Endothelial cell of umbilical vein (primary cell): ENCODE results near the gene SHISA5. TPM values are rescaled to one million over a fixed set of nuclear protein-coding genes. Genes with fewer than 3 reads are reported as not detected.

Source experiments
- BruUV-seq: library from RNA; stranded (reverse); fragments of 400-500 nt; replicated peaks from 2 replicates; lab custom pipeline; 2021; lab: Mats Ljungman, UMichigan
- CTCF ChIA-PET: fragments of 300-600, 350-600 bp; sonication (Branson Sonifier 250); formaldehyde crosslinking; loops from one replicate; lab custom pipeline; 2021; ENCODE audit warnings: antibody characterized with exemption, inconsistent platforms; lab: Charles Lee
- POLR2A ChIA-PET: fragments of 300-600, 350-600 bp; sonication (Branson Sonifier 250); formaldehyde crosslinking; loops from one replicate; lab custom pipeline; 2021; ENCODE audit warnings: antibody characterized with exemption, inconsistent platforms; lab: Charles Lee
- DNase-seq: peaks from one replicate; pipeline ENCODE4 v3.0.0-alpha.2; 2011; ENCODE audit warnings: low read depth, low spot score
- FAIRE-seq: peaks from 2 replicates; lab custom pipeline; 2011; peaks lifted over from hg19 to GRCh38; lab: Jason Lieb, UNC
- H2AFZ ChIP-seq: 2 replicates; pipeline ENCODE4 v1.6.0; 2012; ENCODE audit warnings: low read depth, low read length, control low read depth, inconsistent platforms
- H3K27ac ChIP-seq: 2 replicates; pipeline ENCODE4 v1.5.1; 2011; ENCODE audit warnings: low read depth, mild to moderate bottlenecking, control low read depth, low read length, moderate library complexity; ENCODE audit not compliant: insufficient read depth
- H3K27me3 ChIP-seq, 2 experiments: 2 replicates each; pipeline versions ENCODE4 v1.6.0 to v1.6.1; 2011; ENCODE audit warnings: low read length in 2 of 2, mixed read lengths in 1 of 2; ENCODE audit not compliant: control insufficient read depth in 2 of 2, insufficient read depth in 2 of 2
- H3K36me3 ChIP-seq, 2 experiments: 2 replicates in 1 of 2; 3 replicates in 1 of 2; pipeline ENCODE4 v1.5.1; 2011; ENCODE audit warnings: low read length in 2 of 2, mild to moderate bottlenecking in 1 of 2, moderate library complexity in 1 of 2; ENCODE audit not compliant: control insufficient read depth in 2 of 2, insufficient read depth in 2 of 2; ENCODE audit errors: extremely low read depth in 1 of 2
- H3K4me1 ChIP-seq: 3 replicates; pipeline ENCODE4 v1.5.1; 2011; ENCODE audit warnings: mild to moderate bottlenecking, low read length; ENCODE audit not compliant: control insufficient read depth, insufficient read depth; ENCODE audit errors: extremely low read depth
- H3K4me2 ChIP-seq: 2 replicates; pipeline ENCODE4 v1.6.1; 2011; ENCODE audit warnings: low read length, control low read depth, mixed read lengths; ENCODE audit not compliant: insufficient read depth
- H3K4me3 ChIP-seq, 3 experiments: fragments of 200-600 bp in 1 of 3; sonication (generic), shearing (Covaris generic) in 1 of 3; replicated peaks in 1 of 3; 2 replicates each; pipeline ENCODE4 v1.5.1; 2011 to 2016; ENCODE audit warnings: control low read depth in 3 of 3, low read length in 3 of 3, mild to moderate bottlenecking in 2 of 3, inconsistent platforms in 1 of 3, low read depth in 1 of 3, moderate library complexity in 1 of 3; ENCODE audit not compliant: insufficient read depth in 1 of 3
- H3K79me2 ChIP-seq: 2 replicates; pipeline ENCODE4 v1.6.0; 2012; ENCODE audit warnings: low read length, inconsistent platforms; ENCODE audit not compliant: control insufficient read depth, insufficient read depth
- H3K9ac ChIP-seq: replicated peaks from 2 replicates; pipeline ENCODE3; 2011; ENCODE audit warnings: low read length, control low read depth; ENCODE audit not compliant: insufficient read depth; ENCODE audit errors: extremely low read depth
- H3K9me1 ChIP-seq: replicated peaks from 3 replicates; pipeline ENCODE4 v1.6.0; 2011; ENCODE audit warnings: mild to moderate bottlenecking, low read length; ENCODE audit not compliant: control insufficient read depth, insufficient read depth; ENCODE audit errors: extremely low read depth
- H3K9me3 ChIP-seq: replicated peaks from 2 replicates; pipeline ENCODE4 v1.5.1; 2012; ENCODE audit warnings: low read length, inconsistent platforms; ENCODE audit not compliant: control insufficient read depth, insufficient read depth
- H4K20me1 ChIP-seq: replicated peaks from 2 replicates; pipeline ENCODE3; 2011; ENCODE audit warnings: mild to moderate bottlenecking, low read length; ENCODE audit not compliant: control insufficient read depth, insufficient read depth; ENCODE audit errors: extremely low read depth
- CTCF ChIP-seq, 2 donors: IDR thresholded peaks; 1 replicate in 1 of 2; 2 replicates in 1 of 2; pipeline ENCODE4 v1.5.1; 2011; ENCODE audit warnings: low read length in 2 of 2, mild to moderate bottlenecking in 2 of 2, moderate library complexity in 2 of 2, control low read depth in 1 of 2, inconsistent platforms in 1 of 2, low read depth in 1 of 2; ENCODE audit not compliant: insufficient read depth in 1 of 2; ENCODE audit errors: extremely low read depth in 1 of 2
- EZH2 ChIP-seq: IDR thresholded peaks from 2 replicates; pipeline ENCODE4 v1.6.1; 2012; ENCODE audit warnings: borderline replicate concordance, low read depth, mild to moderate bottlenecking, moderate library complexity, low read length, inconsistent platforms; ENCODE audit not compliant: severe bottlenecking
- FOS ChIP-seq: IDR thresholded peaks from 2 replicates; pipeline ENCODE4 v1.6.1; 2011; ENCODE audit warnings: mild to moderate bottlenecking, low read length, moderate library complexity, borderline replicate concordance; ENCODE audit not compliant: insufficient read depth
- GATA2 ChIP-seq: IDR thresholded peaks from 2 replicates; pipeline ENCODE4 v1.7.0; 2011; ENCODE audit warnings: low read depth, mild to moderate bottlenecking, moderate library complexity, mixed read lengths, low read length; ENCODE audit not compliant: insufficient read length, insufficient read depth
- JUN ChIP-seq: IDR thresholded peaks from 2 replicates; pipeline ENCODE4 v1.6.1; 2011; ENCODE audit warnings: borderline replicate concordance, low read depth; ENCODE audit not compliant: insufficient read length, insufficient read depth
- MAX ChIP-seq: IDR thresholded peaks from 2 replicates; pipeline ENCODE4 v1.6.1; 2011; ENCODE audit not compliant: insufficient read depth, insufficient read length
- MYC ChIP-seq: IDR thresholded peaks from one replicate; pipeline ENCODE4 v1.6.1; 2011; ENCODE audit warnings: mild to moderate bottlenecking, low read depth, low read length
- POLR2A ChIP-seq: IDR thresholded peaks from 2 replicates; pipeline ENCODE4 v1.6.1; 2012; ENCODE audit warnings: low read depth, mild to moderate bottlenecking, control low read depth, low read length
- POLR2AphosphoS5 ChIP-seq: IDR thresholded peaks from 2 replicates; pipeline ENCODE4 v1.6.1; 2012; ENCODE audit warnings: low read depth, mild to moderate bottlenecking, control low read depth, low read length, moderate library complexity; ENCODE audit not compliant: insufficient read depth
- dilution Hi-C: fragments of 300-500 bp; cut with MboI; formaldehyde crosslinking; loops from one replicate; pipeline ENCODE4 v1.15.0; 2019; ENCODE audit warnings: low sequenced_read_pairs; ENCODE audit not compliant: extremely low pct_ligation_motif_present
- intact Hi-C: fragments of 100-400 bp; cut with micrococcal nuclease; formaldehyde crosslinking; loops from one replicate; pipeline ENCODE4 v1.10.0; 2022
- polyA plus RNA-seq, 4 experiments: library from polyadenylated mRNA; depleted of rRNA in 3 of 4; stranded (reverse) in 3 of 4; unstranded in 1 of 4; fragments of >200 nt; gene quantifications; 2 replicates each; pipeline versions ENCODE4 v1.2.1 to v1.2.3, GENCODE V29; 2011 to 2012; ENCODE audit warnings: missing spikeins in 1 of 4
- total RNA-seq: library from RNA; stranded (reverse); gene quantifications from 2 replicates; pipeline ENCODE4 v1.2.3, GENCODE V29; 2021

Gene SHISA5
- total and polyA plus RNA-seq, 2 donors (not counting 3 experiments of a cell fraction or from before 2014, with no cell fraction given): 205 to 320 TPM

GRCh38 chr3:48518069-48518468 is 14.1 kb upstream of the SHISA5 start:
- Histone ChIP-seq H3K36me3 (no peaks in the 10 kb centered on the region), H3K9me1 (no peaks in the 10 kb centered on the region), H3K79me2 (no peaks in the 10 kb centered on the region), H3K9ac (no peak overlapping the region), H3K27me3 (no peaks in the 10 kb centered on the region), H3K4me3 (no peak overlapping the region), H3K27ac (no peak overlapping the region), H4K20me1 (no peaks in the 10 kb centered on the region), H3K4me1 (no peaks in the 10 kb centered on the region), H3K4me2 (no peak overlapping the region), H3K9me3 (no peaks in the 10 kb centered on the region), H2AFZ (no peak overlapping the region)
- no peak for FAIRE-seq
- dilution Hi-C loops: no loop called here
- CTCF ChIA-PET: no interaction called here
- POLR2A ChIA-PET: no interaction called here
- TF ChIP-seq JUN (no peak), FOS (no peak), EZH2 (no peak), MYC (no peak), MAX (no peak), POLR2AphosphoS5 (no peak), POLR2A (no peak), GATA2 (no peak)
- DNase-seq: no peak
- intact Hi-C loops: no loop called here
- BruUV-seq: no TSS peak

GRCh38 chr3:48516571-48516970 is 12.6 kb upstream of the SHISA5 start:
- DNase-seq: no peak
- H3K36me3 ChIP-seq: no peaks in the 10 kb centered on the region
- ChIA-PET POLR2A (no interaction called here), CTCF (interaction anchor here (1.0 kb wide), 1 partner anchor 116 kb away, joined by 3 read pairs; no protein-coding TSS in a partner anchor)
- H3K27ac ChIP-seq: no peak overlapping the region
- intact Hi-C loops (no loop called here), dilution Hi-C loops (no loop called here)
- FAIRE-seq: no peak
- no peak overlapping the region for H3K4me3 ChIP-seq
- no peaks in the 10 kb centered on the region for H3K79me2 ChIP-seq
- TF ChIP-seq FOS: no peak
- no peak for TF ChIP-seq POLR2AphosphoS5
- TF ChIP-seq JUN: no peak
- no peak for TF ChIP-seq POLR2A
- TF ChIP-seq CTCF (IDR thresholded peaks at IDR 0.05; ENCODE audit: extremely low read depth in 1 of 2, insufficient read depth in 1 of 2, low read depth in 1 of 2, low read length in 2 of 2): no peak
- TF ChIP-seq MAX: no peak
- no peak for TF ChIP-seq GATA2
- H3K27me3 ChIP-seq: no peaks in the 10 kb centered on the region
- no peak overlapping the region for H2AFZ ChIP-seq
- no peaks in the 10 kb centered on the region for H3K9me1 ChIP-seq
- no TSS peak for BruUV-seq
- no peaks in the 10 kb centered on the region for H4K20me1 ChIP-seq
- H3K9ac ChIP-seq: no peak overlapping the region
- H3K9me3 ChIP-seq: no peaks in the 10 kb centered on the region
- no peaks in the 10 kb centered on the region for H3K4me1 ChIP-seq
- no peak overlapping the region for H3K4me2 ChIP-seq
